ENCODE data around the gene NAIF1. TPM values are rescaled to one million over a fixed set of nuclear protein-coding genes. Genes with fewer than 3 reads are reported as not detected.

The NAIF1 gene
- total RNA-seq, 1 experiment from 2014 or later = 11.0 TPM

DNA sequence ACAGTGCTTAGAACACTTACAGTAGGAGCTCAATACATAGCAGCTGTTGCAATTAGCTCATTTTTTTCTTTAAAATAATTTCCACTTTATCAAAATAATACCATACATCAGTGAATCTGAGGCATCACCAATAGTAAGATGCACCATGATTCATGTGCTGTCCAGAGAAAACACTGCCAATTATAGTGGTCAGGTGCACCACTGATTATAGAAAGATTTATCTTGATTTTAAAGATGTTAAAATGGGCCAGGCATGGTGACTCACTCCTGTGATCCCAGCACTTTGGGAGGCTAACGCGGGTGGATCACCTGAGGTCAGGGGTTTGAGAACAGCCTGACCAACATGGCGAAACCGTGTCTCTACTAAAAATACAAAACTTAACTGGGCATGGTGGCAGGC is 39.4 kb downstream of the NAIF1 start:
- no peaks in the 10 kb centered on the region for H3K9me3 ChIP-seq (ENCODE audit: control insufficient read depth in 1 of 2, insufficient read depth in 1 of 2, low read depth in 1 of 2, low read length in 2 of 2)
- no peak for TF ChIP-seq ZFX (IDR thresholded peaks at IDR 0.05)
- no peak for TF ChIP-seq TCF7L2 (IDR thresholded peaks at IDR 0.05; ENCODE audit: borderline replicate concordance, extremely low read depth, insufficient read depth, insufficient read length)
- no peak for TF ChIP-seq POLR2AphosphoS5 (IDR thresholded peaks at IDR 0.05; ENCODE audit: low read depth, low read length)
- TF ChIP-seq, protein P1, sequence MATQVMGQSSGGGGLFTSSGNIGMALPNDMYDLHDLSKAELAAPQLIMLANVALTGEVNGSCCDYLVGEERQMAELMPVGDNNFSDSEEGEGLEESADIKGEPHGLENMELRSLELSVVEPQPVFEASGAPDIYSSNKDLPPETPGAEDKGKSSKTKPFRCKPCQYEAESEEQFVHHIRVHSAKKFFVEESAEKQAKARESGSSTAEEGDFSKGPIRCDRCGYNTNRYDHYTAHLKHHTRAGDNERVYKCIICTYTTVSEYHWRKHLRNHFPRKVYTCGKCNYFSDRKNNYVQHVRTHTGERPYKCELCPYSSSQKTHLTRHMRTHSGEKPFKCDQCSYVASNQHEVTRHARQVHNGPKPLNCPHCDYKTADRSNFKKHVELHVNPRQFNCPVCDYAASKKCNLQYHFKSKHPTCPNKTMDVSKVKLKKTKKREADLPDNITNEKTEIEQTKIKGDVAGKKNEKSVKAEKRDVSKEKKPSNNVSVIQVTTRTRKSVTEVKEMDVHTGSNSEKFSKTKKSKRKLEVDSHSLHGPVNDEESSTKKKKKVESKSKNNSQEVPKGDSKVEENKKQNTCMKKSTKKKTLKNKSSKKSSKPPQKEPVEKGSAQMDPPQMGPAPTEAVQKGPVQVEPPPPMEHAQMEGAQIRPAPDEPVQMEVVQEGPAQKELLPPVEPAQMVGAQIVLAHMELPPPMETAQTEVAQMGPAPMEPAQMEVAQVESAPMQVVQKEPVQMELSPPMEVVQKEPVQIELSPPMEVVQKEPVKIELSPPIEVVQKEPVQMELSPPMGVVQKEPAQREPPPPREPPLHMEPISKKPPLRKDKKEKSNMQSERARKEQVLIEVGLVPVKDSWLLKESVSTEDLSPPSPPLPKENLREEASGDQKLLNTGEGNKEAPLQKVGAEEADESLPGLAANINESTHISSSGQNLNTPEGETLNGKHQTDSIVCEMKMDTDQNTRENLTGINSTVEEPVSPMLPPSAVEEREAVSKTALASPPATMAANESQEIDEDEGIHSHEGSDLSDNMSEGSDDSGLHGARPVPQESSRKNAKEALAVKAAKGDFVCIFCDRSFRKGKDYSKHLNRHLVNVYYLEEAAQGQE (IDR thresholded peaks at IDR 0.05; ENCODE audit: low read depth) = no peak
- no peak for TF ChIP-seq RAD21 (IDR thresholded peaks at IDR 0.05; ENCODE audit: low read depth)
- TF ChIP-seq SIN3A (IDR thresholded peaks at IDR 0.05; ENCODE audit: low read depth) = no peak
- no peak for TF ChIP-seq EZH2 (IDR thresholded peaks at IDR 0.05)
- TF ChIP-seq ELF1 (IDR thresholded peaks at IDR 0.05; ENCODE audit: borderline replicate concordance, low read depth) = no peak
- no peak for TF ChIP-seq FOSL1 (IDR thresholded peaks at IDR 0.05; ENCODE audit: low read depth)
- TF ChIP-seq SP1 (IDR thresholded peaks at IDR 0.05; ENCODE audit: low read depth) = no peak
- no peak for TF ChIP-seq JUND (IDR thresholded peaks at IDR 0.05)
- DNase-seq (ENCODE audit: low read depth, low spot score) = no peak
- no peaks in the 10 kb centered on the region for H3K36me3 ChIP-seq (ENCODE audit: control insufficient read depth in 1 of 2, insufficient read depth in 2 of 2, low read length in 2 of 2)
- H3K79me2 ChIP-seq (ENCODE audit: insufficient read depth, low read length) = no peaks in the 10 kb centered on the region
- ChIA-PET RAD21 (ENCODE audit: low non-redundant PET in 1 of 2, low total read pairs in 2 of 2, uncharacterized antibody in 2 of 2, unreplicated experiment in 2 of 2) (no interaction called here), POLR2A (no interaction called here), CTCF (no interaction called here)
- H3K27me3 ChIP-seq (ENCODE audit: insufficient read depth, low read length) = no peaks in the 10 kb centered on the region
- H3K27ac ChIP-seq (ENCODE audit: low read depth, low read length) = no peak overlapping the region
- peaks cover 0 to 23% of the 10 kb centered on the region in 2 experiments; a peak in 3 of 4 replicates for H3K4me1 ChIP-seq (ENCODE audit: control insufficient read depth in 1 of 2, insufficient read depth in 2 of 2, low read length in 2 of 2)
- ATAC-seq = no peak
- no peak overlapping the region for H3K9ac ChIP-seq (ENCODE audit: low read length)
- no peak overlapping the region for H3K4me3 ChIP-seq (replicated peaks in 1 of 2; ENCODE audit: low read depth in 1 of 2, low read length in 2 of 2)
- H4K20me1 ChIP-seq (ENCODE audit: insufficient read depth) = no peaks in the 10 kb centered on the region
- H2AFZ ChIP-seq (ENCODE audit: low read depth, low read length, poor library complexity, severe bottlenecking) = no peak overlapping the region
- no peak overlapping the region for H3K4me2 ChIP-seq (ENCODE audit: low read length)
- intact Hi-C loops (cut with micrococcal nuclease) = no loop called here
- BruUV-seq (replicated peaks) = no TSS peak
- H3K9me2 ChIP-seq (ENCODE audit: insufficient read depth) = no peaks in the 10 kb centered on the region

All from HCT116 (cell line).